Measurements from ENCODE around the gene NR2F2. TPM values are rescaled to one million over a fixed set of nuclear protein-coding genes. Genes with fewer than 3 reads are reported as not detected.

The NR2F2 gene
- total and polyA plus RNA-seq, 2 of the 13 experiments (the other 11 are each of a cell fraction or from before 2014, with no cell fraction given), result 3.5 to 4.7 TPM

- ChIA-PET POLR2A (no interaction called here), CTCF (ENCODE audit: low intra/inter-chr PET ratio, low total read pairs) (no interaction called here)
- in situ Hi-C loops (cut with HindIII; ENCODE audit: extremely low pct_ligation_motif_present, low pct_unique_long_range_greater_than_20kb), result loop anchor here (25.0 kb wide), 1 partner anchor 1395 kb away; no protein-coding TSS in a partner anchor
- no peaks in the 10 kb centered on the region for H3K79me2 ChIP-seq (ENCODE audit: insufficient read depth, low read length)
- no peak overlapping the region for H3K4me2 ChIP-seq (ENCODE audit: low read depth, low read length)
- H3K36me3 ChIP-seq (replicated peaks in 1 of 2; ENCODE audit: control insufficient read depth in 1 of 2, insufficient read depth in 2 of 2, low read length in 2 of 2), result no peaks in the 10 kb centered on the region
- no peaks in the 10 kb centered on the region; a peak in 1 of 5 replicates for H3K27me3 ChIP-seq (ENCODE audit: control insufficient read depth in 1 of 2, insufficient read depth in 2 of 2, low read length in 2 of 2)
- WGBS (ENCODE audit: low lambda C conversion rate), result 78% methylated on average over 31 of the region's 31 CpGs
- no peak overlapping the region for H2AFZ ChIP-seq (ENCODE audit: low read length)
- BruUV-seq (replicated peaks), result no TSS peak
- TF ChIP-seq ZBTB1 (CRISPR knock-in tag; IDR thresholded peaks at IDR 0.05; ENCODE audit: borderline replicate concordance) (no peak), SRSF1 (optimal IDR thresholded peaks at IDR 0.05; ENCODE audit: low read depth, low read length) (no peak), ZNF207 (IDR thresholded peaks at IDR 0.05; ENCODE audit: borderline replicate concordance) (no peak), SPEN (CRISPR knock-in tag; IDR thresholded peaks at IDR 0.05; ENCODE audit: low read depth) (no peak), FOSL1 (CRISPR knock-in tag; IDR thresholded peaks at IDR 0.05; ENCODE audit: borderline replicate concordance) (no peak), GZF1 (CRISPR knock-in tag; IDR thresholded peaks at IDR 0.05) (no peak), TFAP4 (IDR thresholded peaks at IDR 0.05; ENCODE audit: borderline replicate concordance, low read depth) (no peak), SNAPC4 (CRISPR knock-in tag; IDR thresholded peaks at IDR 0.05) (no peak), ZBTB3 (CRISPR knock-in tag; IDR thresholded peaks at IDR 0.05; ENCODE audit: borderline replicate concordance, low read depth) (no peak), BRD4 (CRISPR knock-in tag; IDR thresholded peaks at IDR 0.05) (no peak), DR1 (CRISPR knock-in tag; IDR thresholded peaks at IDR 0.05) (no peak), AGO1 (IDR thresholded peaks at IDR 0.05; ENCODE audit: low read depth, low read length, poor library complexity, severe bottlenecking) (no peak), ZBTB33 (CRISPR knock-in tag; IDR thresholded peaks at IDR 0.05) (no peak), ADNP (CRISPR knock-in tag; IDR thresholded peaks at IDR 0.05) (no peak), REXO4 (CRISPR knock-in tag; IDR thresholded peaks at IDR 0.05; ENCODE audit: borderline replicate concordance) (no peak), RARA (CRISPR knock-in tag; IDR thresholded peaks at IDR 0.05) (no peak)
- ATAC-seq, result no peak
- no peaks in the 10 kb centered on the region for H4K20me1 ChIP-seq (ENCODE audit: insufficient read depth, low read length)
- no peaks in the 10 kb centered on the region for H3K4me1 ChIP-seq (ENCODE audit: insufficient read depth, low read length)
- no peaks in the 10 kb centered on the region for H3K9me3 ChIP-seq (ENCODE audit: low read length)
- no peak overlapping the region for H3K9ac ChIP-seq (ENCODE audit: insufficient read depth, low read depth, low read length)
- no peak for DNase-seq (ENCODE audit: low spot score)
- no peak overlapping the region for H3K27ac ChIP-seq (ENCODE audit: extremely low read length, insufficient read depth, low read length)
- no peak for FAIRE-seq
- intact Hi-C loops (cut with micrococcal nuclease; ENCODE audit: unreplicated experiment), result no loop called here
- no peak overlapping the region for H3K4me3 ChIP-seq (replicated peaks in 1 of 3; ENCODE audit: insufficient read depth in 1 of 3, low read depth in 2 of 3, low read length in 3 of 3)
Observed at GRCh38 chr15:96367311-96368200, 37.1 kb downstream of the NR2F2 start.
